ENCODE measurements around the gene ATP13A3.

GRCh38 chr3:194377708-194378107 lies 109.1 kb downstream of the ATP13A3 start:
- TF ChIP-seq, protein P1, sequence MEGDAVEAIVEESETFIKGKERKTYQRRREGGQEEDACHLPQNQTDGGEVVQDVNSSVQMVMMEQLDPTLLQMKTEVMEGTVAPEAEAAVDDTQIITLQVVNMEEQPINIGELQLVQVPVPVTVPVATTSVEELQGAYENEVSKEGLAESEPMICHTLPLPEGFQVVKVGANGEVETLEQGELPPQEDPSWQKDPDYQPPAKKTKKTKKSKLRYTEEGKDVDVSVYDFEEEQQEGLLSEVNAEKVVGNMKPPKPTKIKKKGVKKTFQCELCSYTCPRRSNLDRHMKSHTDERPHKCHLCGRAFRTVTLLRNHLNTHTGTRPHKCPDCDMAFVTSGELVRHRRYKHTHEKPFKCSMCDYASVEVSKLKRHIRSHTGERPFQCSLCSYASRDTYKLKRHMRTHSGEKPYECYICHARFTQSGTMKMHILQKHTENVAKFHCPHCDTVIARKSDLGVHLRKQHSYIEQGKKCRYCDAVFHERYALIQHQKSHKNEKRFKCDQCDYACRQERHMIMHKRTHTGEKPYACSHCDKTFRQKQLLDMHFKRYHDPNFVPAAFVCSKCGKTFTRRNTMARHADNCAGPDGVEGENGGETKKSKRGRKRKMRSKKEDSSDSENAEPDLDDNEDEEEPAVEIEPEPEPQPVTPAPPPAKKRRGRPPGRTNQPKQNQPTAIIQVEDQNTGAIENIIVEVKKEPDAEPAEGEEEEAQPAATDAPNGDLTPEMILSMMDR (IDR thresholded peaks at IDR 0.05), result no peak
- TF ChIP-seq EP300 (IDR thresholded peaks at IDR 0.05) (no peak), POLR2A (IDR thresholded peaks at IDR 0.05) (no peak), POLR2AphosphoS5 (IDR thresholded peaks at IDR 0.05) (no peak)

Data from upper lobe of left lung (tissue), 4 donors.